ENCODE measurements around the gene PLXNA3.

The PLXNA3 gene

GRCh38 chrX:154486396-154487207 is 28.5 kb downstream of the PLXNA3 start, which contains the start of gene UBL4A:
Gene UBL4A, minus strand, starts transcription at chrX:154486615. Its CDS starts 31 bp downstream, at chrX:154486584.
- in situ Hi-C loops (cut with HindIII; ENCODE audit: low sequenced_read_pairs): loop anchor here (5.0 kb wide), 1 partner anchor 39 kb away; no protein-coding TSS in a partner anchor
- H3K4me3 ChIP-seq (ENCODE audit: low read depth, low read length): peak within 1 kb of the TSS; percentile 46
- TF ChIP-seq, protein P1, sequence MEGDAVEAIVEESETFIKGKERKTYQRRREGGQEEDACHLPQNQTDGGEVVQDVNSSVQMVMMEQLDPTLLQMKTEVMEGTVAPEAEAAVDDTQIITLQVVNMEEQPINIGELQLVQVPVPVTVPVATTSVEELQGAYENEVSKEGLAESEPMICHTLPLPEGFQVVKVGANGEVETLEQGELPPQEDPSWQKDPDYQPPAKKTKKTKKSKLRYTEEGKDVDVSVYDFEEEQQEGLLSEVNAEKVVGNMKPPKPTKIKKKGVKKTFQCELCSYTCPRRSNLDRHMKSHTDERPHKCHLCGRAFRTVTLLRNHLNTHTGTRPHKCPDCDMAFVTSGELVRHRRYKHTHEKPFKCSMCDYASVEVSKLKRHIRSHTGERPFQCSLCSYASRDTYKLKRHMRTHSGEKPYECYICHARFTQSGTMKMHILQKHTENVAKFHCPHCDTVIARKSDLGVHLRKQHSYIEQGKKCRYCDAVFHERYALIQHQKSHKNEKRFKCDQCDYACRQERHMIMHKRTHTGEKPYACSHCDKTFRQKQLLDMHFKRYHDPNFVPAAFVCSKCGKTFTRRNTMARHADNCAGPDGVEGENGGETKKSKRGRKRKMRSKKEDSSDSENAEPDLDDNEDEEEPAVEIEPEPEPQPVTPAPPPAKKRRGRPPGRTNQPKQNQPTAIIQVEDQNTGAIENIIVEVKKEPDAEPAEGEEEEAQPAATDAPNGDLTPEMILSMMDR (IDR thresholded peaks at IDR 0.05; ENCODE audit: low read depth, low read length, missing control alignments): no peak
- DNase-seq (ENCODE audit: low read depth): no peak

GRCh38 chrX:154487518-154488290 is 29.6 kb downstream of the PLXNA3 start:
- in situ Hi-C loops (cut with HindIII; ENCODE audit: low sequenced_read_pairs): loop anchor here (5.0 kb wide), 1 partner anchor 40 kb away; no protein-coding TSS in a partner anchor
- H3K4me3 ChIP-seq (ENCODE audit: low read depth, low read length): no peak overlapping the region
- no peak for DNase-seq (ENCODE audit: low read depth)
- TF ChIP-seq, protein P1 (IDR thresholded peaks at IDR 0.05; ENCODE audit: low read depth, low read length, missing control alignments): no peak

- in situ Hi-C loops (cut with HindIII; ENCODE audit: low sequenced_read_pairs): loop anchor here (5.0 kb wide), 1 partner anchor 41 kb away; no protein-coding TSS in a partner anchor
- no peak for DNase-seq (ENCODE audit: low read depth)
- H3K4me3 ChIP-seq (ENCODE audit: low read depth, low read length): no peak overlapping the region
- TF ChIP-seq, protein P1 (IDR thresholded peaks at IDR 0.05; ENCODE audit: low read depth, low read length, missing control alignments): no peak
Measured at GRCh38 chrX:154488336-154489075, 30.4 kb downstream of the PLXNA3 start.

DNA sequence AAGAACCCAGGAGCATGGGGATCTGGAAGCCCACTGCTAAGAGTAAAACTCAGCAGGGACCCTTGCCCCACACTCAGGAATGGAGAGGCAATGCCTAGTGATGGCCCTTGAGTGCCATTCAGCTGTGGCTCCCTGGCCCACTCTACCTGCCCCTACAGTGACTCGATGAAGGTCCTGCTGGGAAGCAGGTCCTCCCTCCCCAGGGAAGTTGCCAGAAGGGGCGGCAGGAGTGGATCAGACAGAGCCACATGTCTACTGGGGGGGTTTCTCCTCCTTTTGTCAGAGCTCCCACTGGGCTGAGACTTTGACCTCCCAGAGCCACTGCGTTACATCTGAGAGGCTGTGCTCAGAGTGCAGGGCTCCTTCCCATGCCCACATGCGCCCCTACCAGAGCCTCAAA is 31.1 kb downstream of the PLXNA3 start:
- DNase-seq (ENCODE audit: low read depth): no peak
- in situ Hi-C loops (cut with HindIII; ENCODE audit: low sequenced_read_pairs): loop anchor here (5.0 kb wide), 1 partner anchor 42 kb away; no protein-coding TSS in a partner anchor
- TF ChIP-seq, protein P1 (IDR thresholded peaks at IDR 0.05; ENCODE audit: low read depth, low read length, missing control alignments): no peak
- no peak overlapping the region for H3K4me3 ChIP-seq (ENCODE audit: low read depth, low read length)

DNA sequence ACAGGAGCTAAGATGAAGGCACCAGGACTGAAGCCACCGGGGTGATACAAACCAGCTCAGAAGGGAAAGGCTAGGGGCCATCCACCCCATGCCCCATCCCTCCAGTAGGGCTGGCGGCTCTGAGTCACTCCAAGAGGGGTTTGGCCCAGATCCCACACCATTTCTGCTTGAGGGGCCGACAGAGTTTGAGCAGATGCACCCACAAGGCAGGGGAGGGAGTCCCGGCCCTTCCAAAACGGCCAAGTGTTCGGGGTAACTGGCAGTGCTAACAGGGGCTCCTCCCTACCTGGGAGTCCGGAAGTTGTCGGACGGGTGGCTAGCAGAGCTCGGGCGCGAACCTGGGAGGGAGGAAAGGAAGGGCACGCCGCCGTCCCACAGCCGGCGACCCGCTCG is 31.9 kb downstream of the PLXNA3 start:
- TF ChIP-seq, protein P1 (IDR thresholded peaks at IDR 0.05; ENCODE audit: low read depth, low read length, missing control alignments): no peak
- in situ Hi-C loops (cut with HindIII; ENCODE audit: low sequenced_read_pairs): no loop called here
- DNase-seq (ENCODE audit: low read depth): peak; percentile 15
- H3K4me3 ChIP-seq (ENCODE audit: low read depth, low read length): peak overlapping the region; percentile 52
